Measurements from ENCODE around the gene TRA2A.

DNA sequence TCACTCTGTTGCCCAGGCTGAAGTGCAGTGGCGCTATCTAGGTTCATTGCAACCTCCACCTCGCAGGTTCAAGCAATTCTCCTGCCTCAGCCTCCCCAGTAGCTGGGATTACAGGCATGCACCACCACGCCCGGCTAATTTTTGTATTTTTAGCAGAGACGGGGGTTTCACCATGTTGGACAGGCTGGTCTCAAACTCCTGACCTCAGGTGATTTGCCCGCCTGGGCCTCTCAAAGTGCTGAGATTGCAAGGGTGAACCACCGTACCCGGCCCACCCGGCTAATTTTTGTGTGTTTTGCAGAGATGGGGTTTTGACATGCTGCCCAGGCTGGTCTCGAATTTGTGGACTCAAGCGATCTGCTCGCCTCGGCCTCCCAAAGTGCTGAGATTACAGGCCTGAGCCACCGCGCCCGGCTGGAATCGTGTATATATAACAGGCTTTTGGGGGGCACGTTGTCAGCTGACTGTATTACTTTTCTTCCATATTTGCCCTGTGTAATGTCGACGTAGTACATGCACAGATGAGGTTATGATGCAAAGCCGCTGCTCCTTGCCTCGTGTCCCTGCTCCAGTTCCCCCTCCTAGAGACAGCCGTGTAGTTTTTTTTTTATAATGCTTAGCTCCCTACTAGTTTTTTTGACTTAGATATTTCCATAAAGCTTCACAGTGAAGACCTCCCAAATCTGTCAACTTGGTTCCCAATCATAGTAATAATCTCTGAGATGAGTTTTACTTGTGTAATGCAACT is 883 bp upstream of the TRA2A start:
- TF ChIP-seq EZH2 (IDR thresholded peaks at IDR 0.05) (no peak), POLR2AphosphoS5 (IDR thresholded peaks at IDR 0.05; ENCODE audit: borderline replicate concordance, low read depth, low read length) (no peak), FOXP2 (optimal IDR thresholded peaks at IDR 0.05; ENCODE audit: control extremely low read depth, extremely low read length, insufficient read depth) (no peak)
